ENCODE data around the gene KLF11. TPM values are rescaled to one million over a fixed set of nuclear protein-coding genes. Genes with fewer than 3 reads are reported as not detected.

KLF11 gene
- total RNA-seq, 2 experiments from 2014 or later: 26.7 to 29.6 TPM

DNA sequence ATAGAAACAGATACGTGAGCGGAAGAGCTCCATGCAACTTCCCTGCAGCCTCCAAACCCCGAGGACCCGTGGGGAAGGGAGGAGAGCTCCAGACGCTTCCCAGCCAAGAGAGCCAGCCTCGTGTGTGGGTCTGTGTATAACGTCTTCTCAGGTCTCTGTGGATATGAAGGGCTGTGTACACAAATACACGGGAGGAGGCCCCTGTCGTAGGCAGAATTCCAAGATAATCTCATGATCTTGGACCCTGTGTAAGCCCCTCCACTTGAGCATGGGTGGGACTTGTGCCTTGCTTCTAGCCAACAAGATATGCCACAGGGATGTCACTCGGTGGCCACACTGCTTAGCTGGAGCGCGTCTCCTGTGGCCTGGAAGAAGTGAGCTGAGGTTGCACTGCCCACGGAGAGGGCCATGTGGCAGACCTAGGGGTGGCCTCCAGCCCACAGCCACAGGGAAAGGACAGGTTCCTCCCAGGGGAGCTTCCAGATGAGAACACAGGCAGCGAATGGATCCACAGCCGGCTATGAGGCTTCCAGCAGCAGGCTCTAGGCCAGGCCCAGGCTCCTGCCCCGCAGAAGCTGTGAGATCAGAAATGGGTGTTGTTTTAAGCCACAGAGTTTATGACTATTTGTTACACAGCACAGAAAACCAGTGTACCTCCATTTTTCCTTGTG is 15.6 kb upstream of the KLF11 start:
- POLR2A ChIA-PET: interaction anchor here (0.6 to 2.4 kb wide), 2 partner anchors 16 to 332 kb away, joined by 3 to 17 read pairs; partner anchors contain the start of gene KLF11
- H3K27me3 ChIP-seq (ENCODE audit: control insufficient read depth in 1 of 2, insufficient read depth in 2 of 2, low read length in 2 of 2): no peaks in the 10 kb centered on the region
- CTCF ChIA-PET: interaction anchor here (3.0 kb wide), 1 partner anchor 21 kb away, joined by 17 read pairs; no protein-coding TSS in a partner anchor
- peak overlapping the region in 1 of 2 donors; percentile 6 for H3K27ac ChIP-seq (ENCODE audit: low read depth in 1 of 2, low read length in 2 of 2)
- H3K9me3 ChIP-seq (ENCODE audit: control insufficient read depth in 1 of 2, insufficient read depth in 1 of 2, low read length in 2 of 2): no peaks in the 10 kb centered on the region
- Mint-ChIP-seq H3K36me3 (ENCODE audit: low read depth) (no peaks in the 10 kb centered on the region), H3K4me3 (no peak overlapping the region), H3K27ac (no peak overlapping the region), H3K27me3 (no peaks in the 10 kb centered on the region), H3K4me1 (ENCODE audit: low read depth) (peaks cover 18% of the 10 kb centered on the region), H3K9me3 (no peaks in the 10 kb centered on the region)
- ATAC-seq (ENCODE audit: poor library complexity) (no peak), DNase-seq (no peak)
- H3K4me1 ChIP-seq (ENCODE audit: insufficient read depth, low read length): peaks cover 23% of the 10 kb centered on the region
- intact Hi-C loops (cut with DNase I, micrococcal nuclease): no loop called here
- TF ChIP-seq, protein P1, sequence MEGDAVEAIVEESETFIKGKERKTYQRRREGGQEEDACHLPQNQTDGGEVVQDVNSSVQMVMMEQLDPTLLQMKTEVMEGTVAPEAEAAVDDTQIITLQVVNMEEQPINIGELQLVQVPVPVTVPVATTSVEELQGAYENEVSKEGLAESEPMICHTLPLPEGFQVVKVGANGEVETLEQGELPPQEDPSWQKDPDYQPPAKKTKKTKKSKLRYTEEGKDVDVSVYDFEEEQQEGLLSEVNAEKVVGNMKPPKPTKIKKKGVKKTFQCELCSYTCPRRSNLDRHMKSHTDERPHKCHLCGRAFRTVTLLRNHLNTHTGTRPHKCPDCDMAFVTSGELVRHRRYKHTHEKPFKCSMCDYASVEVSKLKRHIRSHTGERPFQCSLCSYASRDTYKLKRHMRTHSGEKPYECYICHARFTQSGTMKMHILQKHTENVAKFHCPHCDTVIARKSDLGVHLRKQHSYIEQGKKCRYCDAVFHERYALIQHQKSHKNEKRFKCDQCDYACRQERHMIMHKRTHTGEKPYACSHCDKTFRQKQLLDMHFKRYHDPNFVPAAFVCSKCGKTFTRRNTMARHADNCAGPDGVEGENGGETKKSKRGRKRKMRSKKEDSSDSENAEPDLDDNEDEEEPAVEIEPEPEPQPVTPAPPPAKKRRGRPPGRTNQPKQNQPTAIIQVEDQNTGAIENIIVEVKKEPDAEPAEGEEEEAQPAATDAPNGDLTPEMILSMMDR (IDR thresholded peaks at IDR 0.05): no peak
- H3K4me3 ChIP-seq (ENCODE audit: low read length): no peak overlapping the region
- no peaks in the 10 kb centered on the region for H3K36me3 ChIP-seq (ENCODE audit: insufficient read depth, low read length)

DNA sequence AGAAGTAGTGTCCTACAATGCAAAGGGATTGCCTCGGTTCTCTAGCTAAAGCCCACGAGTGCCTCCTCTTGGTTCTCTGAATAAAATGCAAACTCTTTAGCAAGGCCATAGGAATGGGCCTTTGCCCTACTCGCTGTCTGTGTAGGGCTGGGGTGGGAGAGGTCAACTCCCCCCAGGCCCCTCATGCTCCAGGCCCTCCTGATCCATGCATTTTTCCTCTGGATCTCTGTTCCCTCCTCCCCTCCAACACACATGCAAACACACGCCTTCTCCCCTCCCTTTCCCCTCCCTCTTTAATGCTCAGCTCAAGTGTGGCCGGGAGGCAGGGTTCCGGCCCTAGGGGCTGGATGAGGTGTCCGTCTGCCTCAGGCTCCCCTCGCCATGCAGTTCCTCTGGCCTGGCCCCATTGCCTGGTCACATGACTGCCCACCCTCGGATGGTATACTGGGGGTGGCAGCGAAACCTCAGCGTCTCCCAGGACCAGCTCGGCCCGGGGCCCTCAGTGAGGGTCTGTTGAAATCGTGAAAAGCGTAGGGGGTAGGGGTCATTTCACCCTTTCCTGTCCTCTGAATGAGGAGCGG is 14.9 kb upstream of the KLF11 start:
- H3K36me3 ChIP-seq (ENCODE audit: insufficient read depth, low read length): no peaks in the 10 kb centered on the region
- POLR2A ChIA-PET: interaction anchor here (0.6 to 2.4 kb wide), 4 partner anchors 8 to 420 kb away, joined by 3 to 17 read pairs (median 4); partner anchors contain the start of genes KLF11 and ODC1
- H3K4me3 Mint-ChIP-seq: no peak overlapping the region

More for the DNA sequence above, 14.9 kb upstream of the KLF11 start:
- ATAC-seq (ENCODE audit: poor library complexity) (no peak), DNase-seq (no peak)
- Histone ChIP-seq H3K27ac (ENCODE audit: low read depth in 1 of 2, low read length in 2 of 2) (peak overlapping the region; percentile 9 to 43), H3K4me1 (ENCODE audit: insufficient read depth, low read length) (peaks cover 26% of the 10 kb centered on the region), H3K9me3 (ENCODE audit: control insufficient read depth in 1 of 2, insufficient read depth in 1 of 2, low read length in 2 of 2) (no peaks in the 10 kb centered on the region), H3K27me3 (ENCODE audit: control insufficient read depth in 1 of 2, insufficient read depth in 2 of 2, low read length in 2 of 2) (no peaks in the 10 kb centered on the region), H3K4me3 (ENCODE audit: low read length) (peak overlapping the region; percentile 46)
- Mint-ChIP-seq H3K36me3 (ENCODE audit: low read depth) (no peaks in the 10 kb centered on the region), H3K27ac (no peak overlapping the region), H3K27me3 (no peaks in the 10 kb centered on the region), H3K4me1 (ENCODE audit: low read depth) (peaks cover 18% of the 10 kb centered on the region), H3K9me3 (no peaks in the 10 kb centered on the region)
- CTCF ChIA-PET: interaction anchor here (3.0 kb wide), 1 partner anchor 20 kb away, joined by 17 read pairs; no protein-coding TSS in a partner anchor
- intact Hi-C loops (cut with DNase I, micrococcal nuclease): no loop called here
- TF ChIP-seq, protein P1 (IDR thresholded peaks at IDR 0.05): no peak

Data from CD4-positive, alpha-beta T cell (primary cell).